HG02840 (cell line): Measurements from ENCODE around the gene ALPK1.

ENCODE experiments used
- ATAC-seq: cut with Tn5 transposase; IDR thresholded peaks from one replicate; pipeline ENCODE4 v1.9.1; 2021; ENCODE audit warnings: mild to moderate bottlenecking, moderate library complexity, moderate number of reproducible peaks; ENCODE audit not compliant: unreplicated experiment, low FRiP score

Gene ALPK1

DNA sequence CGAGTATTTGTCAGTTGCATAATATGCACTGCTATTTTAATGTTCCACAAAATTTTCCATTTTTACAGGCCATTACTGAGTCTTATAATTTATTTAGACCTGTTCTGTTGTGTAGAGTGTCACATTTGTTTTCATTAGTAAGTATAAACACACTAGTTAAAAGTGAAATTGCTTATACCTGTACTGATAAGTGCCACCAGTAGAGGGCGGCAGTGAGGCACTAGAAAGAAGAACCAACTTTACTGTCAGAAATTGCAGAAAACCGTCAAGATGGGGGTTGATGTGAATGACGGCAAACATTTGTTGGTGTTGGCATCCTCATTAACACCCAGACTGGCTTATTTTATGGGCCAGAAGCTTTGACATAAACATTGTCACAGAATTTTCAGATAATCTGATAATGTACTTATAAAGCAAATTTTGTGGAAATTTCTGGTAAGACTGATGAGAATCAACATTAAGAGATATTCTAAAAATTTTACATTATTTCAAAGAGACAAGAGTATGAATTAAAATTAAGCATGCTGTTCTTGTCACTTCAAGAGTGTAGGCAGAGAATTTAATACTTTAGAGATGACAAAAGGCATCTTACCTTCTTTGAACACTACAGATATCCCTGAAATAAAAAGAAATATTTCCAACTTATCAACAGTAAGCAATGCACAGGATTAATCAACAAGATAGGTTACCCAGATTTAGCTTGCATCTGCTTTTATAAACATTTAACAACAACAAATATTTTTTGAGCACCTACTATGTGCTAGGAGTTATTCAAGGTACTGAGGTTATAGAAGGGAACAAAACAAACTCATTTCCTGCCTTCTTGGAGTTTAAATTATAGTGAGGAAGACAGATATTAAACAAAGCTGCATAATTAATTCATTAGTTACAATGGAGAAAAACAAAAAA, 24.9 kb downstream of the ALPK1 start:
- ATAC-seq = no peak

DNA sequence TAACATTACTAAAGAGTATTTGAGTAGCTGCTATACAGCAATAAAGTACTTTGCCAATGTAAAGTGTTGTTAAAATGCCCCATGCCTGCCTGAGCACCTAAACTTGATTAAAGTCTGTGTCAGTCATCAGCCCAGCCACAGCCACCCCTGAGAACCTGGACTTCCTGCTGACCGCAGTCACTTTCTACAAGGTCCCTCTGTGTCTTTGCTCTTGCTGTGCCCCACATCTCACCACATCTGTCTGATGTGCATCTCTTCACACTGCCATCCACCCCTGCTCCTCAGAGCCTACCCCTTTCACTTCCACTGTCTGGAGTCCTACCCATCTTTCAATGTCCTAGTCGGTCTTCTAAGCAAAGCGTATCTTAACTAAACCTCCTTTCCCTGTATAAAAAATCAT, 25.7 kb downstream of the ALPK1 start:
- ATAC-seq = no peak

DNA sequence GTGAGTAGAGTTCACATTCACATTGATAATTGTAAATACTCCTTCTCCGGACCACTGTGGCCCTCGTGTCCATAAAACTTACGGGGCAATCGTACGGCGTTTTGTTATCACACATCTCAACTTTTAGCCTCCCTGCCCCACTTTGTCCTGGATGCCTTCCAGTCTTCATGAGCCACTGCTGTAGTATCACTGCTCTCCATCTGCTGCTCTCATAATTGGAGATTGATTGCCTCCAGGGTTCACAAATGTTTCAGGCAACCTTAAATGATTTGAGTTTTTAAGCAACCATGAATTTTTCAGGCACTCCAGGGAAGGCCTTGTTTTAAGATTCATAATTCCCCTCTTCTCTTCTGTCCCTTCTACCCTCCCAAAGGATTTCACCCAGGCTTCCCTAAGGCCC, 28.4 kb downstream of the ALPK1 start:
- ATAC-seq = no peak

DNA sequence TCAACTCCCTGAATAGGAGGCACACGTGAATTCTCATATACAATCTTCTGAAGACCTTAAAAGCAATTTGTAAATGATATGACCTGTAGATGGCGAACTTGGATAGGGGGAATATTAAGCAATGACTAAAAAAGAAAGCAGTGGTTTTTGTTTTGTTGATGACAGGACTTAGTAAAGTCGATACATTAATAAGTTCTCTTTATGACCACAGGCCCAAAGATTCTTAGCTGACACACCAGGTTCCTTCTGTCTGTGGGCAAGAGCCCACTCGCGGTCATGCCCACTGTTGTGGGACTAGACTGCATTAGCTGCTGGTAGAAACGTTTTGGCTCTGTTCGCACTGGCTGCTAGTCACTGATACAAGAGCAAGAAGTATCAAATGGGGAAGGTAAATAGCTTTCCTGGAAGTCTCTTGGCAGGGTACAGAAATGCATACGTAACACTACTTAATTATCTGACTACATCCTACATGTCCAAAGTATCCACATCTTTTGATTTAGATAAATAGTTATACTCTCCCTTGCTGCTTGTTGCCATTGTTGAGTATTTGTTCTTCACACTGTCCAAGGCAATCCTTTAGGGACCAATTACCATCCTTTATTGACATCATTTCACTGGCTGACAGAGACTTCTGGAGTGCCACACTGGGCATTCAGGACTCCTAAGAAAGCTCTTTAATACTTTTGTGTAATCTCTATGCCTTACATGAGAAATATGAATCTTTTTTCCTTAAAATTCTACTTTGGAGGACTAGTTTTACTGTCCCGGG, 31.0 kb downstream of the ALPK1 start:
- ATAC-seq = peak; percentile 87

DNA sequence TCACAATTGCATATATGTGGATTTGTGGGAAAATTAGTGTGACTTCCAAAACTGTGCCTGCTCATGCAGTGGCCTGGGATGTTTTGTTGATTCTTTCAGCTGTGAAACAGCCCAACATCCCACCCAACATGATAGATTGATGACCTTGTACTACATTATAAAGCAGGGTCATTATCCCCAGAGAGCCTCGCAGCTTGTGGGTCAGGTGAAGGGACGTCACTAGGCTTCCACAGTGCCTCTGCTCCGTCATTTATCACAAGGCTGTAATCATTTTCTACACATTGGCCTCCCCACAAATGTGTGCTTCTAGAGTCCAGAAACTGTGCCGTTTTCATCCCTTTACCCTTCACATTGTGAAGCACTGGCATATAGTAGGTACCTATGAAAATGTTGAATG, 31.6 kb downstream of the ALPK1 start:
- ATAC-seq = no peak

DNA sequence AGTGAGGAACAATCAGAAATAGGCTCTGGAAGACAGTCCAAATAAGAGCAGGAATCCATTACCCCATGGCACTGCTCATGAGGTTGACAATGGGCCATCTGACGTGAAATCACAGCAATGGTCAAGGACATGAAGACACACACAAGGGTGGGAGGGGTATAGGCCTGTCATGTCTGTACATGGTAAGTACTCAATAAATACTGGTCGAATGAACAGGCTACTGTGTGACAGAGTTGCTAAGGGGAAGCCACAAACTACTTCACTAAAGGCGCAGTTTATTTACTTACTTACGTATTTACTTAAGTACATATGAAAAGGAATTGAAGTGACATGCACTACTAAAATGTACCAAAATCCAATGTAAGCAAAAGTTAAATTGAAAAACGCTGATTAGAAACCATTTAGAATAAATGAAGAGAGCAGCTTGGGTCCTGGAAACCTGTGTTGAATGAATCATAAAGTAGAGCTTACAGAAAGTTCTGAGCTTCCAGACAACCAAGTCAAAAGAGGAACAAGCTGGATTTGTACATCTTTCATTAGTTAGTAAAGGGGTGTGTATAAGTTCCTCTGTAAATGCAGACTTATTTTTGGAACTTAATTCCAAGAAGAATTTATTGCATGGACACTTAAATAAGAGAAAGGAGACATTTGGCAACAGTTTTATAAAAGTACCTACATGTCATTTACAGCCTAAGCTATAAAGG, 32.7 kb downstream of the ALPK1 start:
- no peak for ATAC-seq

DNA sequence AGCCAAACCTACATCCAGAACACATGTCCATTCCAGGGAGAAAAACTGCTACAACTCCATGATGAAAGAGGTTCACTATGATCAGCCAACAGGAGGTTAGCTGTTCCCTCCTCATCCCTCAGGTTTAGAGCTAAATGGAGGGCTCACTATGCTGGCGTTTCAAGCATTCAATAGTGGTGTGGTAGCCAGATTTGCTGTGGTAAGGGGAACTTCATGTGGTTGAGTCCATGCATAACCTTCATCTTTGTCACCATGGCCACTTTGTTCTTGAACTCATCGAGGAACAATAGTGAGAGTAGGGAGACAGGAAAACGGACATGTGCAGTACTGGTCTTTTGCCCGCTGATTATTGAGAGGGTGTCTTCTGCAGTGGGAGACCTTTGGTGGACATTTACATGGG, 33.8 kb downstream of the ALPK1 start:
- no peak for ATAC-seq

DNA sequence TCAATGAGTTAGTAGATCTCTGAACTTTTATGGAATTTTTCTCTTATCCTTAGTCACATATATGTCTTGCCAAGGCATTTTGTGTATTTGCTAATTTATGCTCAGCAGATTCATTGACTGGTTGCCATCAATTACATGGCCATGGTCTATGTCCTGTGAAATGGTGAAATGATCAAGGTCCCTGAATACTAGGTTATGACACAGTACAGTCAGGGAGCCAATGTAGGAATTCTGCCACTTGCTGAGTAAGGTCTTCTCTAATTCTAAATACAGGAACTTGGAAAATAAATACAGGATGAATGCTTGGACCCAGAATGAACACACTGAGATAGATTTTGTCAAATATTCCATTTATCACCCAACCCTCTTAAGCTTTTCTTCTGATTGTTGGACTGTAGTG, 35.2 kb downstream of the ALPK1 start:
- ATAC-seq = no peak

DNA sequence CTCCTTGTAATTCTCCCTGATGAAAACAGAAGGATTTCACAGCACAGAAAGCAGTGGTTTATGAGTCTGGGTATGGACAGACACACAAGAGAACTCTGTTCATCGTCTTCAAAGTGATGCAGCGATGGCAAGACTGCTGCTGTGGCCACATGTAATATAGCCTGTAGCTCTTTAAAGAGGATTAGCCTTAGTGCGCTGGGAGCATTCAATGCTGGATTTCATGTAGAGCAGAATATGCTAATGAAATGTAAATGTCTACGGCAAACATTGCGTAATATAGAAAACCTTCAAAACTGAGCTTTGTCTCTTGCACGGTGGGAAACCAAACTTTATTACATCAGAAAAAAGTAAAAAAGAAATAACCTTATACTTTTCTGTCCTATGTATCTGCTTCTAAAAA, 42.9 kb downstream of the ALPK1 start:
- no peak for ATAC-seq

DNA sequence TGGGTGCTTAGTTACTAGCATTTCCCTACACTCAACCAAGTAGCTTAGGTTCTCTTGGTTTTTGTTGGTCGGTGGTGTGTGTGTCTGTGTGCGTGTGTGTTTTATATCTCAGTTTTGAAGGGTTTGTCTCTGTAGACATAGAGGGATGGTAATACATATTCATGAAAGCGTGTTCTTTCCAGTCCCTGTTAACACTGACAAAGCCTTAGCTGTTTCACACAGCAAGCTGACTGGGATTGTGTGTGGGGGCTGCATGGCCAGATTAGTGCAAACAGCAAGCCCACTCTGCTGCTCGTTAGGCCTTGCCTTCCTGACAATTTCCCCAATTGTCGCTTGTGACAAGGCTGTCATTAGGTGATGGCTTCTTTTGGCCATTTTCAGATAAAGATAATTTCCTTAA, 43.9 kb downstream of the ALPK1 start:
- ATAC-seq = no peak

DNA sequence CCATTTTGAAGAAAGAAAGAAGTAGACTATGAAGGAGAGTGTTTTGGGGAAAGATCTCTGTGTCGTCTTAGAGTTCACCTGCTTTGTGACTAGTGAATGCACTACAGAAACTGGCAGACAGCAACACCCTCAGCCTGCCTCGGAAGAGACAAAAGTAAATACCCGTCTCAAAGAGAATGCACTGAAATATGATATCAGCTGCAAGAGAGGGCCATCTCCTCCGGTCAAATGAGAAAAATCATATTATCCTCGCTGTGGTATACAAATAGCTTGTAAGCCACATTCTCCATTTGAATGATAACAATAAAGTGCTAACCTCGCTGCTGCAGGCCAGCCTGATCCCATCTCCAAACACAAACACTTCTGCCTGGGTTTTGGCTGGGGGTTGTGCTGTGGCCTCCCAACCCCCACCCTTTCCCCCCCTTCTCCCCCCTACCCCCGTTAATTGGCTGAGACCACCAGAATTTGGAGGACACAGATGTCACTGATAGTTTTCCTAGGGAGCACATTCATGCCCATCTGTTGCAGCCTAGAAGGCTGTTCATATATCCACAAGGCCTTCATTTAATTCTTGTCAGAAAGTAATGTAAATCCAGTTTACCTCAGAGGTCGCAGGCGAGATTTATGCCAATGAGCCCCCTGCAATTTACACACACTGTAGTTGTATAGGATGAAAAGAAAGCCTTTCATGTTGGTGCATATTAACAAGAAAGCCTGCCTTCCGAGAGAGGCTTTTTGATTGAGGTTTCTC, 46.3 kb downstream of the ALPK1 start:
- ATAC-seq = no peak

DNA sequence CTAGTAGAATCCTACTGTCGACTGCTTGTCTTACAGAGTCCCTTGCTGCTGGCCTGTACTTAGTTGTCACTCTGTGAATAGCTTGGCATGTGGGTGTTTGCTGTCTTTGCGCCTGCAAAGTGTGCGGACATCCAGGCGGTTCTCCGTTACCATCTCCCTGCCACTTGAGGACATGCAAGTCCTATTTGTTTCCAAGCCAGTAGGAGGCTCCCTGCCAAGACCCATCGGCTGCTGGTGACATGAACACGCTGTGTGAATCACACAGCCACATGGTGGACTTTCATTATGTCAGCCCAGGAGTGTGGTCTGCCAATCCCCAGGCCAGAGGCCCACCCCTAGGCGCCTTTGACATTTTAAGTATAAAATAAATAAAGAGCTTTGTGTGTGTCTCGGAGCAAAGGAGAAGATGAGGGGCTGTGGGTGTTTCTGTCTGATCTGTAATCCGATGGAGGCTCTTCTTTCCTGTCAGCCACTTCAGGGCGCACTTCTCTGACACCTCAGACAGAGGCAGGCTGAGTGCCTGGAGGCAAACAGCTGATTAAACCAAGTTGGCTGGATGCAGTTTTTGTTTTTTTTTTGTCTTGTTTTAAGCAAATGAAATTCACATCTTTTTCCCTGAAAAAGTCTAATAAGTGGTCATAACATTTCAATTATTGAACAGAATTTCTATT, 51.5 kb downstream of the ALPK1 start:
- ATAC-seq = no peak

DNA sequence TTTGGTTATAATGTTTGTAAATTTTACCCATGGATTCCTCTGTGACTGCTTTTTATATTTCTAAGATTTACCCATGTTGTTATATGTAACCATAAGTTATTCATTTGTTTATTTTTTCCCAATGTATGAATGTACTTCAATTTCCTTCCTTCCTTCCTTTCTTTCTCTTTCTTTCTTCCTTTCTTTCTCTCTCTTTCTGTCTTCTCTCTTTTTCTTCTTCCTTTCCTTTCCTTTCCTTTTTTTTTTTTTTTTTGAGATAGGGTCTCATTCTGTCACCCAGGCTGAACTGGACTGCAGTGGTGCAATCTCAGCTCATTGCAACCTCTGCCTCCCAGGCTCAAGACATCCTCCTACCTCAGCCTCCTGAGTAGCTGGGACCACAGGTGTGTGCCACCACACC, 55.6 kb downstream of the ALPK1 start:
- ATAC-seq = no peak

DNA sequence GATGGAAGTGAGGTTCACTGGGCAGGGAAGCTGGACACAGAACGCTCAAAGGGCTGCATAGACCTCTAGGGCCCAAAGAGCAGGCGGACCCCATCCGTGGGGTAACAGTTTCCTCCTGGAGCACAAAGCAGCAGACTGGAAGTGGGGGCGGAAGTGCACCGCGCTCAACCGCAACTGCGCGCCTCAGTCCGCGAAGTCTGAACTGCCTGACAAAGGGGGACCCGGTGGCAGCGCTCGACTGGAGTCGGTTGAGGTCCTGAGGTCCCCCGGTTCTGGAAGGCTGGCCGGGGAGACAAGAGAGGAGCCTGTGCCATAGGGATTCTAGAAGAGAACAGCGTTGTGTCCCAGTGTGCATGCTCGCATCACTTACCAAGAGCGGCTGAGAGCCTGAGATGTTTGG, 58.5 kb downstream of the ALPK1 start:
- ATAC-seq = no peak

DNA sequence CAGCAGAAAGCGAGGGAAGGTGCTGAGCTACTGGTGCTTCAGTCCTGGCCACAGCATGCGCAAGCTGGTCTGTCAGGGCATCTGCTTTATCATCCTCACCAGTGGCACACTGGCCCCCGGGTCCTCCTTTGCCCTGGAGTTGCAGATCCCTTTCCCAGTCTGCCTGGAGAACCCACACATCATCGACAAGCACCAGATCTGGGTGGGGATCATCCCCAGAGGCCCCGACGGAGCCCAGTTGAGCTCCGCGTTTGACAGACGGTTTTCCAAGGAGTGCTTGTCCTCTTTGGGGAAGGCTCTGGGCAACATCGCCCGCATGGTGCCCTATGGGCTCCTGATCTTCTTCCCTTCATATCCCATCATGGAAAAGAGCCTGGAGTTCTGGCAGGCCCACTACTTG, 60.3 kb downstream of the ALPK1 start:
- ATAC-seq = no peak

DNA sequence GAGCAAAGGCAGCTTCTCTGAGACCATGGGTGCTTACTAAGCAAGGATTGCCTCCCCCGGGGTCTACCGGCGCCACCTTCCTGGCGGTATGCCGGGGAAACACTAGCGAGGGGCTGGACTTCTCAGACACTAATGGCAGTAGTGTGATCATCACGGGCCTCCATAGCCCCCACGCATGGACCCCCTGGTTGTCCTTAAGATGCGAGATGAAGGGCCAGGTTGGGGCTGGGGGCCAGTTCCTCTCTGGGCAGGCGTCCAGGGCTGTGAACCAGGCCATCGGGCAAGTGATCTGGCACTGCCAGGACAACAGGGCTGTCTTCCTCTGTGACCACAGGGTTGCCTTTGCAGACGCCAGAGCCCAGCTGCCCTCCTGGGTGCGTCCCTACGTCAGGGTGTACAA, 60.7 kb downstream of the ALPK1 start:
- ATAC-seq = no peak

DNA sequence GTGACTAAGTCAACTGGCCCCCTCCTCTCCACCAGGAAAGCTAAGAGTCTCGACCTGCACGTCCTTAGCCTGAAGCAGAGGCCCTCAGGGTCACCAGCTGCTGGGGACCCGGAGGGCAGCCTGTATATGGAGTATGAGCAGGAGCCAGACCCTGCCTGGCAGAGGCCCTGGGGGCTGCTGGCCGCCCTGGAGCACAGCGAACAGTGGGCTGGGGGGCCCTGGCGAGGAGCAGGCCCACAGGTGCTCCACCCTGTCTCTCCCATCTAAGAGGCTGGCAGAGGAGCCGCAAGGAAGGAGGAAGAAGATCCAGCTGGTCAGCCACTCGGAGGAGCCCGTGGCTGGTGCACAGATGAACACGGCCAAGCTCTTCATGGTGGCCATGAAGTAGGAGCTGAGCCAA, 61.2 kb downstream of the ALPK1 start:
- ATAC-seq = no peak

DNA sequence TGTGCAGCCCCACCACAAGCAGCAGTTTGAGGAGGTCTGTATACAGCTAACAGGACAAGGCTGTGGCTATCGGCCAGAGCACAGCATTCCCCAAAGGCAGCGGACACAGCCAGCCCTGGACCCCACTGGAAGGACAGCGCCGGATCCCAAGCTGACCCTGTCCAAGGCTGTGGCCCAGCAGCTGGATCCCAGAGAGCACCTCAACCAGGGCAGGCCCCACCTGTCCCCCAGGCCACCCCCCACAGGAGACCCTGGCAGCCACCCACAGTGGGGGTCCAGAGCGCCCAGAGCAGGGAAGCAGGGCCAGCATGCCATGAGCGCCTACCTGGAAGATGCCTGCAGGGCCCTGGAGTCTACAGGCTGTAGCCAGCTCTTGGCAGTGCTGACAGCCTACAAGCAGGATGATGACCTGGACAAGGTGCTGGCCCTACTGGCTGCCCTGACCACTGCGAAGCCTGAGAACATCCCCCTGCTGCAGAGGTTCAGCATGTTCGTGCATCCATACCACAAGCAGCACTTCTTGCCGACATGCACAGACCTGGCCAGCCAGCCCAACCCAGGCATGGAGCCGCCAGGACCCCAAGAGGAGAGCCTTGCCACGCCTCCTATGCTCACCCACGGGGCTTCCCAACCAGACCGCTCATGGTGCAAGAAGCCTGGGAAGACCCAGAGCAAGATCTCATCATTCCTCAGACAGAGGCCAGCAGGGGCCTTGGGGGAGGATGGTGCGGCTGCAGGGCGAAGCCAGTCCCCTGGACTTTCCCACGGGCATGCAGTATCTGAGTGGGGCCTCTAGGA, 62.0 kb downstream of the ALPK1 start:
- ATAC-seq = no peak

DNA sequence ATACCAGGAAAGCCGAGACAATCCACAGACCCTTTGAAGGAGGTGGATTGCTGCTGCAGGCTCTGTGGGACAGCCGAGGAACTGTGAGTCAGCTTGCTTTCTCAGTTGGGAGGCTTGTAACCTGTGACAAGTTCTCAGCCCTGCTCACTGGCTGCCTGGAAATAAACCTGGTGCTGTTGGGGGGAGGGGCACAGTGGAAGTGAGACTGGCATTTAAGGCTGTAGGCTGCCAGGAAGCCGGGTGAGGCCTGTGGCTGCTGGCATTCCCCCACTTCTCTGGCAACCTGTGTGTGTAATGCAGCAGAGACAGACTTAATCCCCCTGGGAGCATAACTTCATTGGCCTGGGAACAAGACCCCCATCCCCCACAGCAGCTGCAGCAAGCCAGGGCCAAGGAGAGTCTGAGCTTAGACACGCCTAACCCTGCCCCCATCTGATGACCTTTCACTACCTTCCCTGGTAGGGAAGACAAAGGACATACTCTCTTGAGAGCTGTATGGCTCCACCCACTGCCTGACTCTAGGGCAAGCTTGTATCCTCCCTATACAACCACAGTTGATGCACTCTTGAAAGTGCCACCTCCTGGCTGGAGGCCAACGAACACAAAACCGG, 64.1 kb downstream of the ALPK1 start:
- ATAC-seq = no peak
